Activated CD4-positive, alpha-beta T cell treated with anti-CD3 and anti-CD28 coated beads for 4 hours (primary cell): ENCODE measurements around the gene USP48.
"Not testable (repeated sequence)": the region's sequence is repeated elsewhere in the genome, so short reads cannot be mapped to it uniquely, and the experiment has no call there.

Source experiments
- DNase-seq, 2 donors: peaks; one replicate each; pipeline ENCODE4 v3.0.0-alpha.2; 2020

Gene USP48

DNA sequence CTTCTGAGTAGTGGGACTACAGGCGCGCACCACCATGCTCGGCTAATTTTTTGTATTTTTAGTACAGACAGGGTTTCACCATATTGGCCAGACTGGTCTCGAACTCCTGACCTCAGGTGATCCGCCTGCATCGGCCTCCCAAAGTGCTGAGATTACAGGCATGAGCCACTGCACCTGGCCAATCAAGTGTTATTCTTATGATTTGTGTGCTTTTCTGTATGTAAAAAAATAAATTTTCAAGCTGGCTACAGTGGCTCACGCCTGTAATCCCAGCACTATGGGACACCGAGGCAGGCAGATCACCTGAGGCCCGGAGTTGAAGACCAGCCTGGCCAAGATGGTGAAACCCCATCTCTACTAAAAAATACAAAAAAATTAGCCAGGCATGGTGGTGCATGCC, 12.3 kb downstream of the USP48 start:
- DNase-seq, result not testable (repeated sequence)

DNA sequence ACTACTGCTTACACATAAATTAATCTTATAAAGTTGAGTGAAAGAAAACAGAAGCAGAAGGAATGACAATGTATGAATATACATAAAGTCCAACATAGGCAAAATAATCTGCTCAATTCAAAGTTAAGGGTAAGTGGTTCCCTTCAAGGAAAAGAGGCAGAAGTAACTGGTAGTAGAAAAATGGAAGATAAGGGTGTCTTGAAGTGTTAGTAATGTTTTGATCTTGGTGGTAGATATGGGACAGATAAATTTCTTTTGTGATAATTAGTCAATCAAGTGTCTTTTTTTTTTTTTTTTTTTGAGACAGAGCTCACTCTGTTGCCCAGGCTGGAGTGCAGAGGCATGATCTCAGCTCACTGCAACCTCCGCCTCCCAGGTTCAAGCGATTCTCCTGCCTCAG, 12.7 kb downstream of the USP48 start:
- no peak for DNase-seq

GRCh38 chr1:21767106-21767505, 15.8 kb downstream of the USP48 start:
- DNase-seq, result not testable (repeated sequence)

DNA sequence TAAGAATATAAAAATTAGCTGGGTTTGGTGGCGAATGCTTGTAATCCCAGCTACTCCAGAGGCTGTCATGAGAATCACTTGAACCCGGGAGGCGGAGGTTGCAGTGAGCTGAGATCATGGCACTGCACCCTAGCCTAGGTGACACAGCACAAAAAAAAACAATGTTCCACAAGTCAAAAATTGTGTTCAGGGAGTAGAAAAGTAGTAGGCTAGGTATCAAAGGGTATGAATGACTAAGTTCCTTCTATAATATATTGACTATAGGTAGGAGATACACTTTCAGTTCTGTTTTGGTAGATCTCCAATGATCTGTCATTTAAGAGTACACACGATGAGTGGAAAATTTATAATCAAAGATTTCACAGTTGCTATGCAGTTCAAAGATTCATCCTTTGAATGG, 16.7 kb downstream of the USP48 start:
- no peak for DNase-seq

DNA sequence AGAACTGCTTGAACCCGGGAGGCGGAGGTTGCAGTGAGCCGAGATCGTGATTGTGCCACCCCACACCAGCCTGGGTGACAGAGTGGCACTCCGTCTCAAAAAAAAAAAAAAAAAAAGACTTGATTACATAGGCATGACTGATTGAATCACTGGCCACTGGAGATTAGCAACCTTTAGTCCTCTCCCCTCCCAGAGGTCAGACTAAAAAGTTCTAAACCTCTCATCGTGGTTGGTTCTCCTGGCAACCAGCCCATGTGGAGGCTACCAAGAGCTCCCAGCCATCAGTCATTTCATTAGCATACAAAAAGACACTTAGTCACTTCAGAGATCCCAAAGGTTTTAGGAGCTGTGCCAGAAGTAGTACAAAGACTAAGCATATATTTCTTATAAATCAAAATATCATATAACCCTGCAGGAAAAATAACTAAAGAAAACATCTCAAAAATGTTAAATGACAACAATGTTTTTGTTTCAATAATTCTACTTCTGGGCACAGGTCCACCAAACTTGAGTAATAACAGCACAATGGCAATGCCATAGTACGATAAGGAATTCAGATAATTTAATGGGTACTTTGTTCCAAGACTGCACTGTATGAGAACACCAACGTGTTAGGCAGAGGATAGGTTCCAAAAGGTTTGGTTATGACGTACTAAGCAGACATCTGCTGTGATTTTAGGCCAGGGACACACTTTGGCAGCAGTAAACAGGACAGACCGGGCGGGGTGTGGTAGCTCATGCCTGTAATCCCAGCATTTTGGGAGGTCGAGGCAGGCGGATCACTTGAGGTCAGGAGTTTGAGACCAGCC, 18.1 kb downstream of the USP48 start:
- no peak for DNase-seq

- DNase-seq, result no peak
Observed at GRCh38 chr1:21763694-21764419, 19.1 kb downstream of the USP48 start.

GRCh38 chr1:21763236-21763635, 19.7 kb downstream of the USP48 start:
- no peak for DNase-seq

DNA sequence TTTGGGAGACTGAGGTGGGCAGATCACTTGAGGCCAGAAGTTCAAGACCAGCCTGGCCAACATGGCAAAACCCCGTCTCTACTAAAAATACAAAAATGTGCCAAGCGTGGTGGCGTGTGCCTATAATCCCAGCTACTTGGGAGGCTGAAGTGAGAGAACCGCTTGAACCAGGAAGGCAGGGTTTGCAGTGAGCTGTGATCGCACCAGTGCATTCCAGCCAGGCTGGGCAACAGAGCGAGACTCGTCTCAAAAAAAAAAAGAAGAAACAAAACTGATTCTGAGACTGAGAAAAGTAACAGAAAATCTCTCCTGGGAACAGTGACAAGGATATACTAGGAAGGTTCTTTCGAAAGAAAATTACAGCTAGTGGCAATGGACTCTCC, 20.9 kb downstream of the USP48 start:
- no peak for DNase-seq

DNA sequence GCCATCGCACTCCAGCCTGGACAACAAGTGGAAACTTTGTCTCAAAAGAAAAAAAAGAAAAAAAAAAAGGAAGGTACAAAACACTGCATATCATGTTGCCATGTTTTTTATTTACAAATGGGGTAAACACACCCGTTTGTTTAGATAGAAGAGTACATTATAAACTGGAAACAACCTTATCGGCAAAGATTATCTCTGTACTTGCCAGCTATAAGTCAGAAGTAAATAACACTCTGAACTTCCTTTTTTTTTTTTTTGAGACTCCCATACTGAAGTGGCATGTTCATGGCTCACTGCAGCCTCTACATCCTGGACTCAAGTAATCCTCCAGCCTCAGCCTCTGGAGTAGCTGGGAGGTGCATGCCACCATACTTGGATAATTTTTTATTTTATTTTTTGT, 21.9 kb downstream of the USP48 start:
- no peak for DNase-seq

DNA sequence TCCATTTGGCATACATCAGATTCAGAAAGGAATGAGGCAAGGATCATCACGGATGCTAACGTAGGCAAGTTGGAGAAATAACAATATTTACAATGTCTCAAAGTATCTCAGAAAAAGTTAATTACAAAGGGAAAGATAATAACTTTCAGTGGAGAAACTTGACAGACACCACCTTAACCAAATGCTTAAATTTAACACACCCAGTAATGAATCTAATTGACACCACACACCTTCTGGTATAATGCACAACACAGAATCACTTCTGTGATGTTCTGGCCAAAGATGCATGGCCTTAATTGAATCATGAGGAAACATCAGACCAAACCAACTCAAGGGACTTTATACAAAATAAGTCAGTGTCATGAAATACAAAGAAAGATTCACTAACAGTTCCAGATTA, 23.1 kb downstream of the USP48 start:
- DNase-seq, result no peak

GRCh38 chr1:21759182-21759581, 23.8 kb downstream of the USP48 start:
- no peak for DNase-seq

- DNase-seq, result no peak
Observed at GRCh38 chr1:21758614-21759013, 24.3 kb downstream of the USP48 start.

DNA sequence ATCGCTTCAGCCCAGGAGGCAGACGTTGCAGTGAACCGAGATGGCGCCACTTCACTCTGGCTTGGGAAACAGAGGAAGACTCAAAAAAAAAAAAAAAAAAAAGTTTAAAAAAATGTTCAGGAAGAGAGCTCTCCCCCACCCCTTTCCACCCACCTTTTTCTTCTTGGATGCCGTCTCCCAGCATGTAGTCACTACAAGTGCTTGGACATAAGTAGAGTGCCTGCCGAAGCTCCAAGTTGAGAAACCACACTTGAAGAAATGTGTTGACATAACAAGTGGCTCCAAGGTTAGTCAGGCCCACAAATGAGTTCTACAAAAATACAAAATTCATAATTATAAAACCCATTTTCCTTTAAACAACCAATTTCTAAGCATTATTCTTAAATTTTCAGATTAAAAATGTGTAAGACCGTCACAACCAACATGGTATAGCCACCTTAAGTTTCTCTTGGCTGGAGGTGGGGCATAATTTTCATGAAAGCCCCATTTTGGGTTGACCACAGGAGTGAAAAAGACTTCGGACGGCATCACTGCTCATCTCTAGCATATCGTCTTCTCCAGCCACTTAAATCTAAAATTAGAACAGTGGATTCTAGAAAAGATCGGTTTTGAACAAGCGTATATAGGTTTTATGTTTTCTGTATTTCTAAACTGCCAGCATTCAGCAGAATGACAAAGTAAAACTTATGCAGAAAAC, 26.4 kb downstream of the USP48 start:
- no peak for DNase-seq

DNA sequence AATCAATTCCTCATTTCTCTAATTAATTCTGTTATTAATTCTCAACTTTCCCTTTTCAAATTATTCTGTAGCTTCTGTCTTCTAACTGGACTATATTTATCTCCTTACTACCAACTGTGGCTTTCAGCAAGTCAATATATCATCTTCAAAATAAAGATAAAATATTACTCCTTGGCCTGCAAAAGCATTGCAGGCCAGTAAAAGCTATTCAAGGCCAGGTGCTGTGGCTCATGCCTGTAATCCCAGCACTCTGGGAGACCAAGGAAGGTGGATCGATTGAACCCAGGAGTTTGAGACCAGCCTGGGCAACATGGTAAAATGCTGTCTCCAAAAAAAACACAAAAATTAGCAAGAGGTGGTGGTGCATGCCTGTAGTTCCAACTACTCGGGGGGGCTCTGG, 27.9 kb downstream of the USP48 start:
- DNase-seq, result no peak

DNA sequence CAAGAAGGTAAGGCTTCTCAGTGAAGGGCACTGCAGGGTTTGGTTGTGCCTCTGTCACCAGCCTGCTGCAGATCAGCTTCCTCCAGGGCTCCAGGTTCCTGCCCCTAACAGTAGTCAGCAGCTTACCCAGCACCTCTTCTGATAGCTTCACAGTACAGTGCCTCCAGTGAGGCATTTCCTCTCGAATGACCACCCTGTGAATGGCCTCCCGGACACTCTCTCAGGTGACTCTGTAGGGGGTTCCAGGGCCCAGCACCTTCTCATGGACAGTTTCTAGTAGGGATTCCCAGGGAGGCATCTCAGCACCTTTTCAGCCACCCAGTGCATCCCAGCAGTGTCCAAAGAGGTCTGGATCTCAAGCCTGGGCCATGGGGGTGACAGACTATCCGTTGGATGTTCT, 28.4 kb downstream of the USP48 start:
- no peak for DNase-seq

DNA sequence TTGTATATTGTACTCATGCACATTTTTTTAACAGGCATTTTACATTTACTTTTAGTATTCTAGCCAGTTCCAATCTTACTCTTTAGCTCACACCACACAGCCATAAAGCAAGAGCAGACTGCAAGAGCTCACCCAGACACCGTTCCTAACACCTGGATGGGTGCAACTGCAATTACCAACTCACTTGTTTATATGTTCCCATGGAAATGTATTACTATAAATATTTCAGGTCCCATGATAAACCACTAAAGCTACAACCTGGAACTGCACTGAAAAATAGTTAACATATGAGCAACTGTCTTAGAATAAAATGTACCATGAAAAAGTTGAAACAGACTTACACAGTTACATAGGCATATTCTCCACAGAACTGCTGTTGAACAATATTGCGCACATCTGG, 30.8 kb downstream of the USP48 start:
- no peak for DNase-seq

- no peak for DNase-seq
Observed at GRCh38 chr1:21751281-21751680, 31.7 kb downstream of the USP48 start.

DNA sequence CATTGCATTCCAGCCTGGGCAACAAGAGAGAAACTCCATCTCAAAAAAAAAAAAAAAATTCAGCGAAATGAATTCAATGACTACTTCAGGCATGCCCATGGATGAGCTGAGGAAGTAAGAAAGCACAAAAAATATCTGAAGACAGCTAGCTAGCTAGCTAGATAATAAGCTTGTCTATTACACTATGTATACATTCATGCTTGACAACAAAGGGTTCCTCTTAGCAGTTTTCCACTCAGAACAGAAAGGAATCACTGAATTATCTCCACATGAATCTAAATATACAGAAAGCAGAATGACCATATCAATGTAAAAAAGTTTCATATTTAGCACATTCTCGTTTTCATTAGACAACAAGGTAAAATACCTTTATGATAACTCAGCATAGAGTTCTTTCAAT, 32.1 kb downstream of the USP48 start:
- no peak for DNase-seq

GRCh38 chr1:21749859-21750468, 33.0 kb downstream of the USP48 start:
- DNase-seq, result no peak

GRCh38 chr1:21749109-21749508, 33.8 kb downstream of the USP48 start:
- no peak for DNase-seq

GRCh38 chr1:21743476-21743875, 39.5 kb downstream of the USP48 start:
- no peak for DNase-seq

DNA sequence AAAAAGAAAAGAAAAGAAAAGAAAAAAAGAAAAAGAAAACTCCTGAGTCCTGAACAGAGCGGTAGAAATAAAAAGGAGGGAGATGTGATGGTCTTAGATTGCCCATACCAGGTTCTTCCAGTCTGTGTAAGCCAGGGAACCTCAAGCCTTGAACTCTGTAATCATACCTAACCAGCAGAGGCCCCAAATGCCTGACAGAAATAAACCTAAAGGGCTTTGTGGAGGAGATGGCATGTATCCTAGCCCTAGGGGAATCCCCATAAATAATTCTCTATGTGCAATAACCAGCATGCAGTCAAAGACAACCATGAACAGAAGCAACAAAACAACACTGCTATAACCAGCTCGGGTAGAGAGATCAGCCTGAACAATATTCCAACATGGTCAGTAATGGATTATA, 40.4 kb downstream of the USP48 start:
- no peak for DNase-seq

DNA sequence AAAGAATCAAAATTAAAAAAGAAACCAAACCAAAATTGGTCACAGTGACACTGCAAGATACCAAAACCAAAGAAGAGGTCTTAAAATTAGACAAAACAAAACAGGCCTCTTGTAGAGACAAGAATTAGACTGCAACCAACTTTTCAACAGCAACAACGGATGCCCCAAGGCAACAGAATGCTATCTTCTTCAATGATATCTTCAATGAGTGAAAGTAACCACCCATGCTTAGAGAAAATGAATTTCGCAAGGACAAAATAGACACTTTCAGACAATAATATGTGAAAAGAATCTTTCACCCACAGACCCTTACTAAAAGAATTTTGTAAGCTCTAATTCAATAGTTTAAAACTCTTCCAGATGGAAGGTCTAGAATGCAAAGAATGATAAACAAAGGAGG, 41.7 kb downstream of the USP48 start:
- DNase-seq, result no peak

- DNase-seq, result no peak
Observed at GRCh38 chr1:21736876-21737275, 46.1 kb downstream of the USP48 start.
